ENCODE data around the gene GSTP1. TPM values are rescaled to one million over a fixed set of nuclear protein-coding genes. Genes with fewer than 3 reads are reported as not detected.
"Not testable (repeated sequence)": the region's sequence is repeated elsewhere in the genome, so short reads cannot be mapped to it uniquely, and the experiment has no call there.

GSTP1 gene
- total and polyA plus RNA-seq, 8 donors = 393 to 2,840 (median 647) TPM

DNA sequence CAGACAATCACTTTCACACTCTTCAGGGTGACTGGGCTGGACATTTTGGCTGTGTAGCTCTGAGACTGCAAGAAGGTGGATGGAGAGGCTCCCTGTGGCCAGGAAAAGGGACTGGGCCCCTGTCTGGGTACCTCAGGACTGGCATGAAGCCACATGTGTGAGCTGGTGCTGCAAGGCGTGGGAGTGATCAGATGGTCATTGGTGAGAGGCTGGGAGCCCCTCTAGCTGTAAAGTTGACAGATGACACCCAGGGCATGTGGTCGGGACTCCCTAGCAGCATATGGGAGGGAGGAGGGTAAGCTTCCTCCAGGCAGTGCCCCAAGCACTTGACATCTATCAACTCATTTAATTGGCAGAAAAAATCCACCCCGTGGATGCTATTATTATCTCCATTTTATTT, 41.4 kb upstream of the GSTP1 start:
- no peak for DNase-seq
- 67 to 84% (median 80%) methylated on average over 3 of the region's 3 CpGs for WGBS, 5 donors
- Histone ChIP-seq H3K27ac (no peak overlapping the region), H3K36me3 (no peaks in the 10 kb centered on the region), H3K4me3 (no peak overlapping the region), H3K9me3 (no peaks in the 10 kb centered on the region), H3K4me1 (peaks cover 0 to 6% (median 2%) of the 10 kb centered on the region in 4 donors), H3K27me3 (no peaks in the 10 kb centered on the region)
- TF ChIP-seq, protein P1, sequence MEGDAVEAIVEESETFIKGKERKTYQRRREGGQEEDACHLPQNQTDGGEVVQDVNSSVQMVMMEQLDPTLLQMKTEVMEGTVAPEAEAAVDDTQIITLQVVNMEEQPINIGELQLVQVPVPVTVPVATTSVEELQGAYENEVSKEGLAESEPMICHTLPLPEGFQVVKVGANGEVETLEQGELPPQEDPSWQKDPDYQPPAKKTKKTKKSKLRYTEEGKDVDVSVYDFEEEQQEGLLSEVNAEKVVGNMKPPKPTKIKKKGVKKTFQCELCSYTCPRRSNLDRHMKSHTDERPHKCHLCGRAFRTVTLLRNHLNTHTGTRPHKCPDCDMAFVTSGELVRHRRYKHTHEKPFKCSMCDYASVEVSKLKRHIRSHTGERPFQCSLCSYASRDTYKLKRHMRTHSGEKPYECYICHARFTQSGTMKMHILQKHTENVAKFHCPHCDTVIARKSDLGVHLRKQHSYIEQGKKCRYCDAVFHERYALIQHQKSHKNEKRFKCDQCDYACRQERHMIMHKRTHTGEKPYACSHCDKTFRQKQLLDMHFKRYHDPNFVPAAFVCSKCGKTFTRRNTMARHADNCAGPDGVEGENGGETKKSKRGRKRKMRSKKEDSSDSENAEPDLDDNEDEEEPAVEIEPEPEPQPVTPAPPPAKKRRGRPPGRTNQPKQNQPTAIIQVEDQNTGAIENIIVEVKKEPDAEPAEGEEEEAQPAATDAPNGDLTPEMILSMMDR (IDR thresholded peaks at IDR 0.05) = no peak
- TF ChIP-seq POLR2A (IDR thresholded peaks at IDR 0.05) (no peak), POLR2AphosphoS5 (IDR thresholded peaks at IDR 0.05) (no peak), EP300 (IDR thresholded peaks at IDR 0.05) (no peak)
- intact Hi-C loops (cut with DNase I; ENCODE audit: low total_unique reads) = no loop called here

DNA sequence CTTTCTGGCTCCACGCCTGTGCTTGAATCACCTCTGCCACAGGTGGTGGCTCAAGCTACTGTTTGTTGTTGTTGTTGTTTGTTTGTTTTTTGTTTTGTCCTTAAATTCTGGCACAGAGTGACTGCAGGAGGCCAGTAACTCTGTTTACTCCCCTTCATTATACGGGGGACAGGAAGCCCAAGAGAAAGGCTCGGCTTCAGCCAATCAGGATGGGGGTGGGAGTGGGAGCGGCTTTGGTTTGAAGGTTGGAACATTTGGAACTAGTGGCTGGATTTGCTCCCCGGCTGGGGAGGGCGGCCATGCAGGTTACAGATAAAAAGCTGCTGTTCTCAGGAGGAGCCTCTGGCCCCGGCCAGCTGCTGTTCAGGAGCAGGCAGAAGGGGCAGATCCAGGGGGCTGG, 40.6 kb upstream of the GSTP1 start:
- Histone ChIP-seq H3K9me3 (no peaks in the 10 kb centered on the region), H3K4me3 (no peak overlapping the region), H3K27ac (no peak overlapping the region), H3K27me3 (no peaks in the 10 kb centered on the region), H3K36me3 (no peaks in the 10 kb centered on the region), H3K4me1 (peaks cover 0 to 6% (median 2%) of the 10 kb centered on the region in 4 donors)
- no peak for TF ChIP-seq EP300 (IDR thresholded peaks at IDR 0.05)
- WGBS, 5 donors = 58 to 78% (median 65%) methylated on average over 6 to 7 of the region's 7 CpGs
- intact Hi-C loops (cut with DNase I; ENCODE audit: low total_unique reads) = no loop called here
- no peak for DNase-seq

DNA sequence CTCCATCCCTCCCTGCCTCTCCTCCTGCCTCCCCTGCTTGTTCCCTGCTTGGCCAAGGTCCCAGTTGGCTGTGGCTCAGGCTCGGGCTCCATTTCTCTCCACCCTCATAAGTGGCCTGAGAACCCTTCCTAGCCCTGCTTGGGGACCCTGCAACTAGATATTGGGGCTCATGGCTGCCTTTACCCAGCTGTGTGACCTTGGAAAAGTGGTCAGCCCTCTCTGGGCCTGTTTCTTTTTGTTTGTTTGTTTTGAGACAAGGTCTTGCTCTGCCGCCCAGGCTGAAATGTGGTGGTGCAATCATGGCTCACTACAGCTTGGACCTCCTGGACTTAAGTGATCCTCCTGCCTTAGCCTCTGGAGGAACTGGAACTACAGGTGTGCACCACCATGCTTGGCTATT, 40.0 kb upstream of the GSTP1 start:
- intact Hi-C loops (cut with DNase I; ENCODE audit: low total_unique reads) = no loop called here
- H3K9me3 ChIP-seq = no peaks in the 10 kb centered on the region
- no peaks in the 10 kb centered on the region for H3K27me3 ChIP-seq
- TF ChIP-seq POLR2AphosphoS5 (IDR thresholded peaks at IDR 0.05) (no peak), POLR2A (IDR thresholded peaks at IDR 0.05) (no peak), EP300 (IDR thresholded peaks at IDR 0.05) (no peak)
- TF ChIP-seq, protein P1 (IDR thresholded peaks at IDR 0.05) = no peak
- WGBS, 5 donors = 54 to 89% (median 59%) methylated on average over 1 to 2 of the region's 2 CpGs
- DNase-seq = no peak
- H3K4me1 ChIP-seq = peaks cover 0 to 6% (median 2%) of the 10 kb centered on the region in 4 donors
- H3K36me3 ChIP-seq = no peaks in the 10 kb centered on the region
- no peak overlapping the region for H3K27ac ChIP-seq
- no peak overlapping the region for H3K4me3 ChIP-seq

DNA sequence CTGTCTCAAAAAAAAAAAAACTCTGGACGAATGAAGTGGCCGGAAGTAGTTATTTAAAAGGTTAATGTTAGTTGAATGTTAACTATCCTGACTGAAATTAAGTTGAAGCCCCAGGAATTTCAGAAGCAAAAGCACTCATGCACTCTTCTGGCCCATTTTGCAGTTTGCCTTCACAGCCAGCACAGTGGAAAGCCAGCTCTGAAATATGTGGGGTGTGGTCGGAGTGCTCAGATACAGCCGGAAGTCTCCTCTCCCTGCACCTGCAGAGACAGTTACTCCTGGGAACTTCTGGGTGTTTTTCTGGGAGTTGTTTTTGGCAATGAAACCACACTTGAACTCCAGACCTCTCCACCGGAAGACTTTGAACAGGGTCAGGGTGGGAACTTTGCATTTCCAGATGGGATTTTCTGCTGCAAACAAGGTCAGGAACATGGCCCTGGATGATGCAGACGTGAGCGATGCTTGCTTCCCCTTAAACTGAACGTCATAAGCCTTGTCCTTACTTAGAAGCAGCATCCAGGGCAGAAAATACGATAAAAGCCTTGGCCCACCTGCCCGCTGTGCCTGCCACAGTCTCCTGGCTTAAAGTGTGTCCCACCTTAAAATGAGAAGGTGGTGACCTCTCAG, 38.9 kb upstream of the GSTP1 start:
- Histone ChIP-seq H3K27ac (no peak overlapping the region), H3K27me3 (no peaks in the 10 kb centered on the region), H3K9me3 (no peaks in the 10 kb centered on the region), H3K36me3 (no peaks in the 10 kb centered on the region), H3K4me1 (peaks cover 0 to 6% (median 2%) of the 10 kb centered on the region in 4 donors), H3K4me3 (no peak overlapping the region)
- intact Hi-C loops (cut with DNase I; ENCODE audit: low total_unique reads) = no loop called here
- WGBS, 5 donors = 46 to 57% (median 52%) methylated on average over 10 of the region's 10 CpGs
- DNase-seq = peak in 1 of 2 donors; percentile 45
- TF ChIP-seq POLR2AphosphoS5 (IDR thresholded peaks at IDR 0.05) (no peak), POLR2A (IDR thresholded peaks at IDR 0.05) (no peak), EP300 (IDR thresholded peaks at IDR 0.05) (no peak)
- TF ChIP-seq, protein P1 (IDR thresholded peaks at IDR 0.05) = no peak

DNA sequence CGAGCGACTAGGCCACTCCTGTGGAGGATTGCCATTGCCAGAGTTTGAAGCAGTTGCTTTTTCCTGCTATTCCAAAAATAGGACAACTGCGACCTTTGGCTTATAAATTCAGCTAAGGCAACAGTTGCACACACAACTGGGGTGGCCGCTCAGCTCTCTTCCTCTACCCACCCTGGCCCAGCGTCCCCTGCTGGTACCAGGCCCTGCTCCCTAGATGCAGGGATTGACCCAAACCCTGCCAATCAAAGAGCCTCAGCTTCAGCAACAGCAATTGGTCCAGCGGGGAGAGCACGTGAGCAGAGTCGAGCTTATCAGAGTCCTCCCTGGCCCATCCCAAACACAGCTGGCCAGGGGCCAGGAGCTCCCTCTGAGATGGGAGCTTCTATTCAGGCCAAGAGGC, 38.3 kb upstream of the GSTP1 start:
- no peak overlapping the region for H3K27ac ChIP-seq
- WGBS, 5 donors = 46 to 58% (median 51%) methylated on average over 8 of the region's 8 CpGs
- peak; percentile 32 to 50 for DNase-seq
- H3K4me1 ChIP-seq = peaks cover 0 to 6% (median 2%) of the 10 kb centered on the region in 4 donors
- no peak overlapping the region for H3K4me3 ChIP-seq
- TF ChIP-seq POLR2A (IDR thresholded peaks at IDR 0.05) (no peak), EP300 (IDR thresholded peaks at IDR 0.05) (no peak), POLR2AphosphoS5 (IDR thresholded peaks at IDR 0.05) (no peak)
- TF ChIP-seq, protein P1 (IDR thresholded peaks at IDR 0.05) = no peak
- intact Hi-C loops (cut with DNase I; ENCODE audit: low total_unique reads) = no loop called here
- H3K27me3 ChIP-seq = no peaks in the 10 kb centered on the region
- no peaks in the 10 kb centered on the region for H3K36me3 ChIP-seq
- H3K9me3 ChIP-seq = no peaks in the 10 kb centered on the region

DNA sequence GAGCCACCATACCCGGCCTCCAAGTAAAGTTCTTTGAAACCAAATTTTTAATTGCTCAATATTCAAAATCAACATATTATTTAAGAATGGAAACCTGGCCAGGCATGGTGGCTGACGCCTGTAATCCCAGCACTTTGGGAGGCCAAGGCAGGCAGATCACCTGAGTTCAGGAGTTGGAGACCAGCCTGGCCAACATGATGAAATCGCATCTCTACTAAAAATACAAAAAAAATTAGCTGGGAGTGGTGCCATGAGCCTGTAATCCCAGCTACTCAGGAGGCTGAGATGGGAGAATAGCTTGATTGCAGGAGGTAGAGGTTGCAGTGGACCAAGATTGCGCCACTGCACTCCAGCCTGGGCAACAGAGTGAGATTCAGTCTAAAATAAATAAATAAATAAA, 35.5 kb upstream of the GSTP1 start:
- H3K9me3 ChIP-seq; H3K4me3 ChIP-seq; intact Hi-C loops (cut with DNase I; ENCODE audit: low total_unique reads); DNase-seq; H3K36me3 ChIP-seq; H3K27me3 ChIP-seq; H3K27ac ChIP-seq; H3K4me1 ChIP-seq: not testable (repeated sequence)
- WGBS, 5 donors = 75 to 87% (median 82%) methylated on average over 4 of the region's 4 CpGs
